Mesenchymal stem cell (in vitro differentiated cells and primary cell): ENCODE results near the gene RTCA.

Source experiments
- DNase-seq: peaks from one replicate; pipeline ENCODE4 v3.0.0-alpha.2; 2013
- H2AFZ ChIP-seq: one replicate; pipeline ENCODE4 v1.6.1; 2013; ENCODE audit warnings: low read depth, mild to moderate bottlenecking, control low read depth, inconsistent platforms, low read length, moderate library complexity
- H2AK5ac ChIP-seq: 2 replicates; pipeline ENCODE4 v1.6.1; 2013; ENCODE audit warnings: low read length, moderate library complexity, mild to moderate bottlenecking, inconsistent platforms; ENCODE audit not compliant: severe bottlenecking
- H2BK120ac ChIP-seq: one replicate; pipeline ENCODE4 v1.6.1; 2013; ENCODE audit warnings: low read depth, mild to moderate bottlenecking, inconsistent platforms, low read length, moderate library complexity
- H2BK12ac ChIP-seq, 2 experiments: one replicate each; pipeline ENCODE4 v1.6.1; 2013; ENCODE audit warnings: inconsistent platforms in 2 of 2, low read length in 2 of 2, mild to moderate bottlenecking in 2 of 2, moderate library complexity in 2 of 2, control low read depth in 1 of 2
- H2BK15ac ChIP-seq: one replicate; pipeline ENCODE4 v1.6.1; 2013; ENCODE audit warnings: mild to moderate bottlenecking, low read depth, inconsistent platforms; ENCODE audit not compliant: poor library complexity, severe bottlenecking
- H2BK5ac ChIP-seq: 2 replicates; pipeline ENCODE4 v1.6.1; 2013; ENCODE audit warnings: low read depth, mild to moderate bottlenecking, low read length, control low read depth, inconsistent platforms; ENCODE audit not compliant: poor library complexity, severe bottlenecking
- H3K14ac ChIP-seq, 2 experiments: one replicate each; pipeline ENCODE4 v1.6.1; 2013; ENCODE audit warnings: inconsistent platforms in 2 of 2, low read length in 2 of 2, control low read depth in 1 of 2, mild to moderate bottlenecking in 1 of 2, moderate library complexity in 1 of 2
- H3K18ac ChIP-seq, 2 experiments: one replicate each; pipeline ENCODE4 v1.6.1; 2013; ENCODE audit warnings: inconsistent platforms in 2 of 2, low read length in 2 of 2, control low read depth in 1 of 2, low read depth in 1 of 2, mild to moderate bottlenecking in 1 of 2
- H3K23ac ChIP-seq, 2 experiments: one replicate each; pipeline ENCODE4 v1.6.1; 2013; ENCODE audit warnings: inconsistent platforms in 2 of 2, low read length in 2 of 2, mild to moderate bottlenecking in 2 of 2, moderate library complexity in 2 of 2, control low read depth in 1 of 2
- H3K27ac ChIP-seq: 2 replicates; pipeline ENCODE4 v1.5.1; 2013; ENCODE audit warnings: mild to moderate bottlenecking, moderate library complexity, low read length, control low read depth, inconsistent platforms; ENCODE audit not compliant: poor library complexity, severe bottlenecking
- H3K27me3 ChIP-seq, 2 experiments: 2 replicates each; pipeline versions ENCODE4 v1.6.1 to v1.7.0; 2013; ENCODE audit warnings: low read length in 2 of 2, mild to moderate bottlenecking in 2 of 2, moderate library complexity in 2 of 2, control low read depth in 1 of 2, inconsistent platforms in 1 of 2; ENCODE audit not compliant: control insufficient read depth in 1 of 2, insufficient read depth in 1 of 2
- H3K36me3 ChIP-seq, 2 experiments: 2 replicates each; pipeline versions ENCODE4 v1.6.1 to v1.7.0; 2013; ENCODE audit warnings: low read length in 2 of 2, control low read depth in 1 of 2, inconsistent platforms in 1 of 2, low read depth in 1 of 2, mild to moderate bottlenecking in 1 of 2; ENCODE audit not compliant: insufficient read depth in 2 of 2, control insufficient read depth in 1 of 2
- H3K4ac ChIP-seq, 2 experiments: one replicate each; pipeline ENCODE4 v1.6.1; 2013; ENCODE audit warnings: inconsistent platforms in 2 of 2, low read length in 2 of 2, mild to moderate bottlenecking in 2 of 2, moderate library complexity in 2 of 2, control low read depth in 1 of 2, low read depth in 1 of 2
- H3K4me1 ChIP-seq: 2 replicates; pipeline ENCODE4 v1.6.1; 2013; ENCODE audit warnings: low read depth, low read length, control low read depth; ENCODE audit not compliant: control insufficient read depth, insufficient read depth
- H3K4me2 ChIP-seq: 2 replicates; pipeline ENCODE4 v1.6.1; 2013; ENCODE audit warnings: low read length, mild to moderate bottlenecking, inconsistent platforms; ENCODE audit not compliant: poor library complexity, severe bottlenecking
- H3K4me3 ChIP-seq, 2 experiments: 2 replicates each; pipeline versions ENCODE4 v1.5.1 to v1.7.0; 2013; ENCODE audit warnings: low read length in 2 of 2, mild to moderate bottlenecking in 2 of 2, control low read depth in 1 of 2, low read depth in 1 of 2; ENCODE audit not compliant: insufficient read depth in 1 of 2
- H3K79me1 ChIP-seq: replicated peaks from 2 replicates; pipeline ENCODE4 v1.6.1; 2013; ENCODE audit warnings: mild to moderate bottlenecking, control low read depth, low read length, inconsistent platforms; ENCODE audit not compliant: poor library complexity, severe bottlenecking
- H3K9ac ChIP-seq: 2 replicates; pipeline ENCODE4 v1.7.0; 2013; ENCODE audit warnings: mild to moderate bottlenecking, low read length, moderate library complexity
- H3K9me3 ChIP-seq: 2 replicates; pipeline ENCODE4 v1.7.0; 2013; ENCODE audit warnings: mild to moderate bottlenecking, low read length; ENCODE audit not compliant: control insufficient read depth
- H4K8ac ChIP-seq: one replicate; pipeline ENCODE4 v1.6.1; 2013; ENCODE audit warnings: inconsistent platforms, mild to moderate bottlenecking, low read length, moderate library complexity
- H4K91ac ChIP-seq: one replicate; pipeline ENCODE4 v1.6.1; 2013; ENCODE audit warnings: mild to moderate bottlenecking, low read length, inconsistent platforms
- WGBS: methylation state at CpG from one replicate; pipeline ENCODE4 v1.1.7; 2013; ENCODE audit warnings: mixed read lengths; 5-methylcytosine and 5-hydroxymethylcytosine counted together

RTCA gene

DNA sequence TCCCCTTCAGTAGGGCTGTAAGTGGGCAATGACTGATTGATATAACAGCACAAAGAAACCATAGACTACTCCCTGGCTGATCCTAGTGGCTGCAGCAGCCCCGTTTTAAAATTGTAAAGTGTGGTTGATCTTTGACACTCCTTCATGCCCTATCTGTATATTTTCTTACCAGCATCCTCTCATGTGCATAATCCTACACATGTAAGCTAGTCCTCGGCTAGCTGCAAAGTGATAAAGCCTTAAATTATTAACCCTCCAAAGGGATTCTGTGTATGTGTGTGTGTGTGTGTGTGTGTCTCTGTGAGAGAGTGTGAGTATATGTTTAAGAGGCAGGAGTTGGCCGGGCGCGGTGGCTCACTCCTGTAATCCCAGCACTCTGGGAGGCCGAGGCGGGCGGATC is 55.5 kb downstream of the RTCA start:
- H2BK120ac ChIP-seq = no peak overlapping the region
- no peaks in the 10 kb centered on the region for H3K79me1 ChIP-seq
- no peak overlapping the region for H3K18ac ChIP-seq
- no peak overlapping the region for H3K4ac ChIP-seq
- no peak overlapping the region for H4K8ac ChIP-seq
- H3K9me3 ChIP-seq = peaks cover 10% of the 10 kb centered on the region
- no peak overlapping the region for H2BK12ac ChIP-seq
- H3K9ac ChIP-seq = no peak overlapping the region
- peaks cover 2% of the 10 kb centered on the region for H3K4me1 ChIP-seq
- H2BK5ac ChIP-seq = no peak overlapping the region
- H3K4me2 ChIP-seq = no peak overlapping the region
- no peak overlapping the region for H3K4me3 ChIP-seq
- no peaks in the 10 kb centered on the region for H3K36me3 ChIP-seq
- no peak overlapping the region for H3K27ac ChIP-seq
- H3K14ac ChIP-seq = no peak overlapping the region
- no peak overlapping the region for H2AK5ac ChIP-seq
- H4K91ac ChIP-seq = no peak overlapping the region
- 86% methylated on average over 6 of the region's 8 CpGs for WGBS
- no peaks in the 10 kb centered on the region for H3K27me3 ChIP-seq
- DNase-seq = no peak
- no peak overlapping the region for H2AFZ ChIP-seq
- H3K23ac ChIP-seq = no peak overlapping the region
- no peak overlapping the region for H2BK15ac ChIP-seq

DNA sequence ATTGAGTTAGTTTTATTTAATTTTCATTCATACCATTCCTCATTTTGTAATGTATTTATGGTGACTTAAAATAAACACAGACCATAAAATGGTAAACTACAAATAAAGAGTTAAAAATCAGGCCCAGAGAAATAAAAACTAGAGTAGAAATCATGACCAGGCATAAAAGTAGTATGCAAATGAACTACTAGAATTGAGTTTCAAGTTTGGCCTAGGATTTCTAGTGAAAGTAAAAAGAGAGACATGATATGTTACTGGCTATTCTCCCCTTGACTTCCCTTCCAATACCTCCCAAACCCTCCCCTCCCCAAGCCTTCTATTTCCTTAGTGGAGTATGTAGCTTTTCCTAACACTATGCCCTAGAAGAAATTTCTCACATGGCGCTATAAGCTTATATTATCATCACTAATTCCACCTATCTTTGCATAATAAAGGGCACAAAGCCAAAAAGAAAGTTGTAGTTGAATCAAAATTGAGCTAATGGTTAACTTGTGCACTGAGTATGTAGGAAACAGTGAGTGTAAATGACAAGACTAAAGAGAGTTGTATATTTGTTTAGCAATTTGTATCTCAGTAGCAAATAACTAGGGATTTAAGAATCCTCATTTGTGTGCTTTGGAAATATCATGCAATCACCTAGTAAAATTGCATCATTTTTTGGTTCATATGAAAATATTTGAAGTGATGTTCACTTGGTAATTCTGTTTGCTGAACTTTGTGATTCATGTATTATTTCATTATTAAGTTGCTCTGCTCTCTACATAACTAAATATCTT is 56.6 kb downstream of the RTCA start:
- H4K8ac ChIP-seq = no peak overlapping the region
- H3K18ac ChIP-seq = no peak overlapping the region
- H2BK12ac ChIP-seq = no peak overlapping the region
- H3K9me3 ChIP-seq = peaks cover 10% of the 10 kb centered on the region
- H2BK15ac ChIP-seq = no peak overlapping the region
- H3K23ac ChIP-seq = no peak overlapping the region
- no peak overlapping the region for H2BK120ac ChIP-seq
- H2AFZ ChIP-seq = no peak overlapping the region
- no peak overlapping the region for H2BK5ac ChIP-seq
- peaks cover 2% of the 10 kb centered on the region for H3K4me1 ChIP-seq
- DNase-seq = peak; percentile 2
- peak overlapping the region; percentile 68 for H3K9ac ChIP-seq
- H3K4me3 ChIP-seq = no peak overlapping the region
- H3K79me1 ChIP-seq = no peaks in the 10 kb centered on the region
- H3K27me3 ChIP-seq = no peaks in the 10 kb centered on the region
- no peaks in the 10 kb centered on the region for H3K36me3 ChIP-seq
- H2AK5ac ChIP-seq = no peak overlapping the region
- H4K91ac ChIP-seq = no peak overlapping the region
- H3K14ac ChIP-seq = no peak overlapping the region
- no CpG with 5 or more reads among the region's 1 CpG for WGBS
- no peak overlapping the region for H3K4me2 ChIP-seq
- no peak overlapping the region for H3K27ac ChIP-seq
- no peak overlapping the region for H3K4ac ChIP-seq

DNA sequence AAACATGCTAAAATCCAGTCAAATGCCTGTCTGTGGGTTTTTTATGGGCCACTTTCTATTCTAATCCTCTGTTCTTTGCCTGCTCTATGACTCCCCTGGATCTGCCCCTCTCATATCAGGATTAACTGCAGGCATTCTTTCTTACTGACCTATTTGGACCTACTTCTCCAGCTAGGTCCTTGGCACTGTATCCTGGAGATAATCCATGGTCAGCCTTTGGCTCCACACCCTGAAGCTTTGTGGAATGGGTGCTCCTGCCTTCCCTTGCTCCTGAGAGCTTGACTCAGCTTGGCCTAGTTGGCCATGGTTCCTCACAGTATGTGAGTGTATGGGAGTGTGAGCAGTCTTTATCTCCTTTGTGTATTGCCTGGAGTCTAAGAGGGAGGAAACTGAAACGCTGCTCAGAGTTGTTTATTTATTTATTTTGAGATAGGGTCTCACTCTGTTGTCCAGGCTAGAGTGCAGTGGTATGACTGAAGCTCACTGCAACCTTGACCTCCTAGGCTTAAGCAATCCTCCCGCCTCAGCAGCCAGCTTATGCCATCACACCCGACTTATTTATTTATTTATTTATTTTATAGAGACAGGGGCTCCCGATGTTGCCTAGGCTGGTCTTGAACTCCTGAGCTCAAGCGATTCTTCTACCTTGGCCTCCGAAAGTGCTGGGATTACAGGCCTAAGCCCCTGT is 57.5 kb downstream of the RTCA start:
- 91% methylated on average over 4 of the region's 6 CpGs for WGBS
- Histone ChIP-seq H4K8ac (no peak overlapping the region), H3K4me1 (peaks cover 2% of the 10 kb centered on the region), H3K9ac (peak overlapping the region; percentile 68), H2AFZ (no peak overlapping the region), H2AK5ac (no peak overlapping the region), H3K14ac (no peak overlapping the region), H3K4me3 (no peak overlapping the region), H3K79me1 (no peaks in the 10 kb centered on the region), H3K9me3 (peaks cover 10% of the 10 kb centered on the region), H3K23ac (no peak overlapping the region), H2BK12ac (no peak overlapping the region), H2BK5ac (no peak overlapping the region), H3K18ac (no peak overlapping the region), H3K4ac (no peak overlapping the region), H4K91ac (no peak overlapping the region), H3K4me2 (no peak overlapping the region), H3K27ac (no peak overlapping the region), H2BK120ac (no peak overlapping the region), H3K36me3 (no peaks in the 10 kb centered on the region), H3K27me3 (no peaks in the 10 kb centered on the region), H2BK15ac (no peak overlapping the region)
- no peak for DNase-seq

DNA sequence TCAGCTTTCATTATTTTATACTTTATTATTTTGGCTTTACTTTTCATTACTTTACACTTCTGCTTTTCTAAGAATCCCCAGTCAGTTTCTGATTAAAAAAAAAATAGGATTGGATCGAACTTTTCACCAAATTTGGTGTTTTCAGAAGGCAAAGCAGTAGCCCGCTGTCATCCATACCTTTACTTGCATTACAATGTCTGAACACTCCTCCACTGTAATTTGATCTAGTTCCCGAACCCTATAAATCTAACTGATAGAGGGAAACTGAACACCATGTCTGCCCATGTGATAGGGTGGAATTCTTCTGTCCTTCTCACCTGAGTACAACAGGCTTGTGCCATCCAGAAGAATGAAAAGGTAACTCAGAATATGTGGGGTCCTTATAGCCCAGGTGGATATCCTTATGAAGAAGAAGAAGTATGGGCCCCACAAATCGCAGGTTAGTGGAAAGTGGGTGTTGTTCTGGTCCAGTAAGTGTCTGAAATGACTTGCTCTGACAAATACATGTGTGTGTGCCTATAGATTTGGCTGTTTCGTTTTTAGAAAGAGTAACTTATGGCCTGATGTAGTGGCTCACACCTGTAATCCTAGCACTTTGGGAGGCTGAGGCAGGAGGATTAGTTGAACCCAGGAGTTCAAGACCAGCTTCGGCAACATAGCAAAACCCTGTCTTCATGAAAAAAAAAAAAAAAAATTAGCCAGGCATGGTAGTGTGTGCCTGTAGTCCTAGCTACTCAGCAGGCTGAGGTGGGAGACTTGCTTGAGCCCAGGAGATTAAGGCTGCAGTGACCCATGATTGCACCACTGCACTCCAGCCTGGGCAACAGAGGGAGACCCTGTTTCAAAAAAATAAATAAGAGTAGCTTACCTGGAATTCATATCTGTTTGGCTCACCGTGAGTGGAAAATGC is 59.7 kb downstream of the RTCA start:
- H4K8ac ChIP-seq = no peak overlapping the region
- H3K4me2 ChIP-seq = no peak overlapping the region
- no peak overlapping the region for H3K27ac ChIP-seq
- H3K14ac ChIP-seq = no peak overlapping the region
- H3K9me3 ChIP-seq = no peaks in the 10 kb centered on the region
- no peak overlapping the region for H2BK5ac ChIP-seq
- H2BK120ac ChIP-seq = no peak overlapping the region
- no peaks in the 10 kb centered on the region for H3K36me3 ChIP-seq
- no peak for DNase-seq
- no peak overlapping the region for H2BK15ac ChIP-seq
- no peak overlapping the region for H2AK5ac ChIP-seq
- H3K4me3 ChIP-seq = no peak overlapping the region
- WGBS = 83% methylated on average over 7 of the region's 7 CpGs
- H3K79me1 ChIP-seq = no peaks in the 10 kb centered on the region
- H3K23ac ChIP-seq = no peak overlapping the region
- peaks cover 2% of the 10 kb centered on the region for H3K4me1 ChIP-seq
- no peak overlapping the region for H4K91ac ChIP-seq
- no peak overlapping the region for H2BK12ac ChIP-seq
- no peak overlapping the region for H2AFZ ChIP-seq
- H3K9ac ChIP-seq = no peak overlapping the region
- no peaks in the 10 kb centered on the region for H3K27me3 ChIP-seq
- no peak overlapping the region for H3K18ac ChIP-seq
- no peak overlapping the region for H3K4ac ChIP-seq
